ENCODE results near the gene MON1B.
"Not testable (repeated sequence)": the region's sequence is repeated elsewhere in the genome, so short reads cannot be mapped to it uniquely, and the experiment has no call there.

MON1B gene

DNA sequence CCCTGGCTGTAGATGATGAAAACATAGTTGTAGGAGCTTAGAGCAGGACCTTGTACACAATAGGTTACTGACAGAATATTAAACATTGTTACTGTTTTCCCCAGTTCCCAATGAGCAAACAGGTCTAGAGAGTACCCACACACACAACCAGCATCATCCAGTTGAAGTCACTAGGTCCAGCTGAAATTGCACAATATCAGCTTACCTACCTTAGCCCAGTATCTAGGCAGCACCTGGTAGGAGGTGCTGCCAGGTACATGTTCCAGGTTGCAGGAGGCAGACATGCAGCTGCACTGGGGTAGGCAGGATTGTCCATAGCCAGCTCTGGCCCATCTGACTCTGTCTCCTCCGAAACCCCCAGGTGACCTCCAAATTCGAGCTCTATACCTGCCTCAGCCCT is 6.8 kb downstream of the MON1B start:
- no peak for DNase-seq (ENCODE audit: low read depth, low spot score)

DNA sequence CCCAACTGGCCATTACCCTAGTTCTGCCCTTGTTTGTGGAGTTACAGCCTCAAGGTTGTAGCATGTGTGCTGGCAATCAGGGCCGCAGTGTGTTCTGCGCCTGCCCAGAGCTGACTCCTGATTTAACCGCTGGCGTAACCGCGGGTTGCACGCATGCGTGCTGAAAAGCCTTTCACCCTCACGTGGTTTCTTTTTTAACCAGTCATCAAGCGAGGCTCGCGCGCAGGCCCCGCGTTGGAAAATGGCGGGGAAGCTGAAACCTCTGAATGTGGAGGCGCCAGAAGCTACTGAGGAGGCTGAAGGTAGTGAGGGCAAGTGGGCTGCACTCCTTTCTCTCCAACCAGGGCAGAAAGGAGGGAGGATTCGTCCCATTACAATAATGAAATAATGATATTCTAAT is 8.2 kb downstream of the MON1B start, which contains the start of gene SYCE1L:
Gene SYCE1L (plus strand): TSS at position 198 of the 400 bp plus-strand sequence. CDS start 44 bp downstream, at position 242.
- no peak for DNase-seq (ENCODE audit: low read depth, low spot score)

DNA sequence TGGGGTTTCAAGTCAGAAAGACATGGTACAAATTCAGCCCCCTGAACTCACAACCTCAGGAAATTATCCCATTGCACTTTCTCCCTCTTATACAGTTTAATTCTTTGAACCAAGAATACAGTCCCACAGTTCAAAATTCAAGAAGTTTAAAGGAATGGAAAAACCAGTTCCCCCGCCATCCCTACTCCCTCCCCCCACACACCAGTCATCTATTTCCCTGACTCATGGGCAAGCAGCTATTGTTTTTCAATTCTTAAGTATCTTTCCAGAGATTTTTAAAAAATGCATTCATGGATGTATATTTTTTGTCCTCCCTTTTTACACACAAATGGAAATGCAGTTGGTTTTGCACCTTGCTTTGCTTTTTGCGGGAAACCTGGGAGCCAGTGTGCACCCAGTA is 15.5 kb downstream of the MON1B start:
- no peak for DNase-seq (ENCODE audit: low read depth, low spot score)

DNA sequence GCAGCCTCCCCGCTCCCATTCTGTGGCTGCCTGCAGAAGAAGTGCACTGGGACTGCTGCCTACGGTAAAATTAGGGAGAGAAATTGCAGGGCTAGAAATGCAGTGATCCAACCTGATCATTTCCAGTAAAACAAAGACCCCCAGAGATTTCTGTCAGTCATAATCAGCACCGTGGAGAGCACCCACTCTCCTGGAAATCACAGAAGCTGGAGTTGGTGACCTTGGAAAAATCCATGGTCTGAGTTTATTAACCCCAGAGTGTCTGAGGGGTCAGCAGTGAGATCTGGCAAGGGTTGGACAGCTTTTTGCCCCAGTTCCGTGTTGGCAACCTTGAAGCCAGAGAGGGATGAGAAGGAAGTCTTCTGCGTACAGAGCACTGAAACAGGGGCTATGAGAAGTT is 16.0 kb downstream of the MON1B start:
- DNase-seq (ENCODE audit: low read depth, low spot score) = no peak

DNA sequence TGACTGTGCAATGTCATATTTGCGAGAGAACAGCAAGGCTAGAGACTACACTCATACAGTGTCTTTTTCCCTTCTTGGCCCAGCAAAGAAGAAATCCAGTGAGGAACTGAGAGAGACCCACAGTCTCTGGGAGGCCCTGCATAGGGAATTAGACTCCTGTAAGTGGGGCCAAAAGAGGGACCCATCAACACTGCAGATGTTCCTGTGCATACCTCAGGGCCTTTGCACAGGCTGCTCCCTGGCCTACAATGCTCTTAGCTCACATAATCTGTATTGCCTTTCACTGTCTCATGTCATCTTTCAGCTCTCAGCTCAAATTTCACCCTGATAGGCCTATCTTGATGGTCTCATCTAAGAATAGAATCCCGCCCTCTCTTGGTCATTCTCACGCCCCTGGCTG is 17.4 kb downstream of the MON1B start:
- no peak for DNase-seq (ENCODE audit: low read depth, low spot score)

DNA sequence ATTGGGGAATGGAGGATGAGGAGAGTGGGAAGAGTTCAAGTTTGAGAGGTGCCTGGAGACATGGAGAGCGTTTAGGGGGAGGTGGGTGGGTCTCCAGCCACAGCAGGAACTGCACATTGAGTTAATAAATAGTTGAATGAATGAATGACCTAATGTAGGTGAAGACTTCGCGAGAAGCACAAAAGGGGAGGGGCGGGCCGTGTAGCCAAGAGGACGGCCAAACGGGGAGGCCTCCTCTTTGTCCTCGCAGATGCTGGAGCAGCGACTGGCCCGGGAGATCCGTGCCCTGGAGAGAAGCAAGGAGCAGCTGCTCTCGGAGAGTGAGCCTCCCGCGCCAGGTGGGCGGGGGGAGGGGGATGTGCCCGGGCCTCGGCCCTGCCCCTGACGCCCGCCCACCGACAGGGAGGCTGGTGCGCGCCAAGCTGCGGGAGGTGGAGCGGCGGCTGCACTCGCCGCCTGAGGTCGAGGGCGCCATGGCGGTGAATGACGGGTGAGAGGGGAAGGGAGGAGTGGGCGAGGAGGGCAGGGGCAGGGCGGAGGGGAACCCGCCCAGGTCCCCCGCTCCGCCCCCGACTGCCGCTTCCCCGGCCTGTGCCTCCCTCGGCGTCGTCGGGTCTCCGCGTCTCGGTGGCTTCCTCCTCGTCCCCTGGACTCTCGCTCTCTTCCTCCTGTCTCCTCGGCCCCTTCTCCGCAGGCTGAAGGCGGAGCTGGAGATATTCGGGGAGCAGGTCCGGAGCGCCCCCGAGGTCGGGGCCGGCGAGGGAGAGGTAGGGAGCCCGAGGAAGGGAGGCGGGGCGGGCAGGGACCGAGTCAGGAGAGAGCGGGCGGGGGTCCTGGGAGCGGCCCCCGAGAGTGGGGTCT is 21.1 kb downstream of the MON1B start:
- no peak for DNase-seq (ENCODE audit: low read depth, low spot score)

DNA sequence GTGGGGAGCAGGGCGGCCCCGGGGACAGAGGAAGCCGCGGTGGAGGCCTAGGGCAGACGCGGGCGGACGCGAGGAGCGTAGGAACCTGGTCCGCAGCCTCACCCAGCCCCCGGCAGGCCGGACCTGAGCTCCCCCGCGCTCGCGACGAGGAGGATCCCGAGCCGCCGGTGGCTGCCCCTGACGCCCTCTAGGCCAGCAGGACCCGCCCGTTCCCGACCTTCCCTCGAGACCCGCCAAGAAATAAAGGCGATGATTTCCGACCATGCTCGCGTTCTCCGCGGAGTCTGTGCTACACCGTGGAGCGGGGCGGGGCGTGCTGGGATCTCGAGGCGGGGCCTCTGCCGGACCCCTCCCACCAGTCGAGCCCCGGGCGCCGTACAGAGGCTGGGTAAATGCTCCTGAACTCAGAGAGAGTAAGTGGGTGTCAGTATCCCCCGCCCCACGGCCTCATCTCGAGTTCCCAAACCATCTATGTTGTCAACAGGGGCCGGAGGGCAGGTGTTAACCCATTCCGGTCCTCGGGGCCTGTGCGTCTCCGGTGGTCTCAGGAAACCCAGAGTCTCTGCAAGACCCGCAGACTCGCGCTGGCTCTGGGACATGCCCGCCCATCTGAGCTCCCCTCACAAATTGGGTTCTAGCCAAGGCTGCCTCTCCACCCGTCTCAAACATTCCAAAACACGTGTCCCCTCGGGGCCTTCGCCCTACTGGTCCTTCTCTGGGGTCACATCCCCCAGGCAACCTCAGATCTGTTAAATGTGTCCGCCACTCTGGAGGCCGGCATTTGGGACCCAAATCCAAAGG is 22.0 kb downstream of the MON1B start:
- DNase-seq (ENCODE audit: low read depth, low spot score) = no peak

DNA sequence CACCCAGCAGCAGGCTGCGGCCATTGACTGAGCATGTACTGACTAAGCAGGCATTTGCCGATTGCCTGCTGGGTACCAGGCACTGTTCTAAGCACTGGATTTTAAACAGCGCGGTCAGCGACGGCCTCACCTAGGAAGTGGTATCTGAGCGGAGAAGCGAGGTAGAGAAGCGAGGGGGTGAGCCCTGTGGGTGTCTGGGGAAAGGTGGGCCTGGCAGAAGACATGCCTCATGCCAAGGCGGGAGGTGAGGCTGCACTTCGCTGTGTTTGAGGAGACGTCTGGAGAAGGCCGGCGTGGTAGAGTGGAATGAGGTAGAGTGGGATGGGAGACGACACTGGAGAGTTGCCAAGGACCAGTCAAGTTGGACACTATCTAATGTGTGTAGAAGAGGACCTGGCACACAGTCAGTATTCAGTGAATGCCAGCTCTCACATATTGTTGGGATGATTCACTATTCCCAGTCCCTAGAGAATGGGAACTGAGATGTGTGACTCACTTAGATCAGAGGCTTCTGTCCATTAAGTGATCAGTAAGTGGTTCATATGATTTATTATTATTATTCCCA is 22.6 kb downstream of the MON1B start:
- DNase-seq (ENCODE audit: low read depth, low spot score) = no peak

DNA sequence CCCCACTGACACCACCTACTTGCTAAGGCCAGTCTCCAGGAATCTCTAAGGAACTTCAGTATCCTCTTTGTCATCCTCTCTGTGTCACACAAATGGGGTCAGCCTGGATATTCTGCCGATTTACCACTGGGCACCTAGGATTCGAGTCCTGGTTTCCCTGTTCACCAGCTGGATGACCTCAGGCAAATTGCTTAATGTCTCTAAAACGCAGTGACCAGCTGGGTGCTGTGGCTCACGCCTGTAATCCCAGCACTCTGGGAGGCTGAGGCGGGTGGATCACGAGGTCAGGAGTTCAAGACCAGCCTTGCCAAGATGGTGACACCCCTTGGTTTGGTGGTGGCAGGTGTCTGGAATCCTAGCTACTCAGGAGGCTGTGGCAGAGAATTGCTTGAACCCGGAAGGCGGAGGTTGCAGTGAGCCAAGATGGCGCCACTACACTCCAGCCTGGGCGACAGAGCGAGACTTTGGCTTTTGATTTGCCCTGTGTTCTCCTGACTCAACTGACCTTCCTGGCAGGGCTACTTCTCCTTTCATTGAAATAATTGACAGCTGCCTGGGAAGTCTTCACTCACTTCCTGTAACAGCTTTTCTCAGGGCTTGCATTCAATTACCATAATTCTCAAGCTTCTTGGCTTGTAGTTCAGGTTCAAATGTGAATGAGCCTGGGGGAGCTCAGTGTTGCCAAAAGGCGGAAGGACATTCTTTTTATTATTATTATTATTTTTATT is 23.6 kb downstream of the MON1B start:
- DNase-seq (ENCODE audit: low read depth, low spot score) = no peak

DNA sequence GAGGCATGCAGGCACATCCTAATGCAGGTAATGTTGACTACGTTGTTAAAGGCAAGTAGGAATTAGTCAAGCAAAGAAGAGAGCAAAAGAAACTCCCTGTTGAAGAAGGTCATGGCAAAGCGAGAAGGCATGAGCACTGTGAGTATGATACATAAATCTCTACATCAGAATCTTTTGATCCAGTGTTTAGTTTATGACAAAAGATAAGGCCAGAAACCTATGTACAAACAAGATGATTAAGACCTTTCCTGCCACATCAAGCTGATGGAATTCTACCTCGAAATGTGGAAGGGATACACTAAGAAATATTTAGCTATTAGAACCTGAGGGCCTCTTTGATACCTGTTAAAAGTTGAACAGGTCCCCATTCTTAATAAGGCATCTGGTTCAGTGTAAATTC is 28.4 kb downstream of the MON1B start:
- DNase-seq (ENCODE audit: low read depth, low spot score) = no peak

DNA sequence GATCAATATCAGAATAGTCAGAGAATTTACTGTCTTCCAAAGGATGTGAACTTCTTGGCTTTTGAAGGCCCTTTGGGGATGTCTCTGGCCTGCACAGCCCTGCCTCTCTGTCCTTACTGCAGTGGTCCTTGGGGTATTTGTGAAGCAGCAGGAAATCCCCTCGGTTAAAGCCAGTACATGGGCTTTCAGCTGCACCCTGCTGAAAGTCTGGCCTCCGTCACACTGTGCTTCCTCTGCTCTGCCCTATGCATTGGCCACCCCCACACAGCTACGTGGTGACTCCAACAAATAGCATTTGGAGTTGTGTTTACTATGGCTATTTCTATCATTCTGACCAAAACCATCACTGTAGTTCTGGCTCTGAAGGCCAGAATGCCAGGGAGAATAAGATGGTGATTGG is 29.4 kb downstream of the MON1B start:
- no peak for DNase-seq (ENCODE audit: low read depth, low spot score)

DNA sequence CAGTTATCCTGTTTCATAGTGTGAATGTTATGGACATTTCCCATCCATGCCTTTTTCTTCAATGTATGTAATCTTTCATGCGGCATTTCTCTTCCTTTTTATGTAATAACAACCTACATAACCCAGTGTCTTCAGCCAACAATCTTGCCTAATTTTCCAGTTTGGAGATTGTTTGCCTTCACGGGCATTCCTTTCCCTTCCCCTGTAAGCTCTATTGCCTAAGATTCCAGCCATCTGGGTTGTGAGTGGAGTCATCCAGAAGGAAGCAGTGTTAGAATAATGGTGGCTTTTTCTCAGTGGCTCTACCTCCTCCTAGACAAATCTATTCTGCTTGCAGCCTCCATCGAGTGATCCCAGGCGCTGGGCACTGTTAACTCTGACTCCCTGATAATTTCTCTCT is 30.5 kb downstream of the MON1B start:
- DNase-seq (ENCODE audit: low read depth, low spot score) = no peak

DNA sequence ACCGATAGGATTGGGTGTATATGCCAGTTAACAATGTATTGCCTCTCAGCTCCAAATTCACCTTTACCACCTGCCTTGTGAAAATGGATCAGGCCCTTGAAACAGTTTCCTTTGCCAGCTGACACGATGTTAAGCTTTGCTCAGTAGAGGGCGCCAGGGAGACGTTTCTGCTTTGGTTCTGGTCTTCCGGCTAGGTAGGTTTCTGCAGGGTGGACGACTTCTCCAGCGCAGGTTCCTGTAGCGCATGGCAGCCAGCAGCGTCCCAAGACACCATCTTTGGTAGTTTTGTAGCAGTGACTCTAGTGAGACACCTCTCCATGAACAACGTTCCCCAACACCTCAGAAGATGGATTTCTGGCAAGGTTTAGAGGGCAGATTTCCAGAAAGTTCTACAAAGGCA is 32.2 kb downstream of the MON1B start:
- DNase-seq (ENCODE audit: low read depth, low spot score) = peak; percentile 50

DNA sequence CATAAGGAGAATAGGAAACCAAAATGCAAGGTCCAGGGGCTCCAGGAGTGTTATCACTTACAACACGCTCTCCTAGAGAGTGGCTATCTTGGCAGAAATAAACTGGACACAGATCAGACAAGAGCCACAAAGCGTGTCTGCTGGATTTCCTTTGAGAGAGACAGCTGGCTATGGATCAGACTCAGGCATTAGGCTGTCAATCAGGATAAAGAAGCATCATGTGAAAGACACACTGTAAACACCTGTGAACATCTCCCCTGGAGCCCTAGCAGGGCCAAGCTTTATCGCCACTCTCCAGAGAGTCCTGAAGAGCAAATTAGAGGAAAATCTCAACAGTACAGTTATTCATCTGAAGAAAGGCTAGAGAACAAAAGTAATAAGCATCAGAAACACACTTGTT is 34.2 kb downstream of the MON1B start:
- no peak for DNase-seq (ENCODE audit: low read depth, low spot score)

DNA sequence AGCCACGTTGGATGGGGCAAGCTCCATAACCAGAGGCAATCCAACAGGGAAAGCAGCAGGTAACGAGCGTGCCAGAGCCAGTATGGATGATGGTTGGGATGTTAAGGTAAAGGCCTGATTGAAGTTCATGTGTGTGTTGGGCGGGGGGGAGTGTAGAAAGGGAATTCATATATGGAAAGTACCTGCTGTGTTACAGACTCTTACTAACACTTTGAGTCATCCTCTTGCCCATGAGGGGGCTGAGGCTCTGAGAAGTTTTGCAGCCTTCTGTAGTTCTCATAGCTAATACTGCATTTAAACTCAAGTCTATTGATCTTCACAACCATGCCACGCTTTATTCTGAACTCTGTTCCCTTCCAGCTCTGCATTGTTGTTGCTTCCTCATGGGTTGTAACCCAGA is 36.8 kb downstream of the MON1B start:
- no peak for DNase-seq (ENCODE audit: low read depth, low spot score)

DNA sequence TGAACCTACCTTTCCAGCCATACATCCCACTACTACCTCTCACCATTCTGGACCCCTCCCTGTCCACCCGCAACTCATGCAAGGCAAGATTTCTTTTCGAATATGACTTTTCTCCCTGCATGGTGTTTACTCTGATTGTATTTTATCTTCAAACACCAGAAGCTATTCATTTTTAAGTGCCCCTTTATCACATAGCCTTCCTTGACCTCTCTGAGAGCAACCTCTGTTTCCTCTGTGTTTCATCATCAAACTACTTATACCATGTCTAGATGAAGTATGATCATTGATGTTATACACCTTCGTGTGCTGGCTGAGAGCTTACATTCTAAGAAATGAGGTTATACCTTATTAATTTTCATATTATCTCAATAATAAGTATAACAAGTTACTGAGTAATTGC is 40.1 kb downstream of the MON1B start:
- no peak for DNase-seq (ENCODE audit: low read depth, low spot score)

DNA sequence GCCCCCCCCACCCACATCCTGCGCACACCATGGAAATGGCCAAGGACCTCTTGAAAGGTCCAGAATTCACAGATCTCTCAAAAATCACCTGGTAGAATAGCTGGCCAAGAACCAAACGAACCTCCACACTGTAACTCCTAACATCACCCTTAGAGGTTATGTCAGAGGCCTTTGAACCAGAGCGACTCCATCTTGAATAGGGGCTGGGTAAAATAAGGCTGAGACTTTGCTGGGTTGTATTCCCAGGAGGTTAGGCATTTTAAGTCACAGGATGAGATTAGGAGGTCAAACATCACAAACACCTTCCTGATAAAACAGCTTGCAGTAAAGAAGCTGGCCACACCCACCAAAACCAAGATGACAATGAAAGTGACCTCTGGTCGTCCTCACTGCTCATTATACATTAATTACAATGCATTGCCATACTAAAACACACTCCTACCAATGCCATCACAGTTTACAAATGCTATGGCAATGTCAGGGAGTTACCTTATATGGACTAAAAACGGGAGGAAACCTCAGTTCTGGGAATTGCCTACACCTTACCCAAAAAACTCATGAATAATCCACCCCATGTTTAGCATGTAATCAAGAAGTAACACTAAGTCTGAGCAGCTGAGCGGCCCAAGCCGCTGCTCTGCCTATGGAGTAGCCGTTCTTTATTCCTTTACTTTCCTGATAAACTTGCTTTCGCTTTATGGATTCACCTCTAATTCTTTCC is 43.0 kb downstream of the MON1B start:
- DNase-seq (ENCODE audit: low read depth, low spot score) = no peak

DNA sequence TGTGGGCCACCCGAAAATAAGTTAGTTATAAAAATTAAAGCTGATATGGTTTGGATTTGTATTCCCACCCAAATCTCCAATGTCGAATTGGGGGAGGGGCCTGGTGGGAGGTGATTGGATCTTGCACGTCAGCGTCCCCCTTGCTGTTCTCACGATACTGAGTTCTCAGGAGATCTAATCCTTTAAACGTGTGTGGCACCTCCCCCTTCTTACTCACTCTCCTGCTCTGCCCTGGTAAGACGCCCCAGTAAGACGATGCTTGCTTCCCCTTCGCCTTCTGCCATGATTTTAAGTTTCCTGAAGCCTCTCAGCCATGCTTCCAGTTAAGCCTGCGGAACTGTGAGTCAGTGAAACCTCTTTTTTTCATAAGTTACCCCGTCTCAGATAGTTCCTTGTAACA is 43.6 kb downstream of the MON1B start:
- DNase-seq (ENCODE audit: low read depth, low spot score) = no peak

DNA sequence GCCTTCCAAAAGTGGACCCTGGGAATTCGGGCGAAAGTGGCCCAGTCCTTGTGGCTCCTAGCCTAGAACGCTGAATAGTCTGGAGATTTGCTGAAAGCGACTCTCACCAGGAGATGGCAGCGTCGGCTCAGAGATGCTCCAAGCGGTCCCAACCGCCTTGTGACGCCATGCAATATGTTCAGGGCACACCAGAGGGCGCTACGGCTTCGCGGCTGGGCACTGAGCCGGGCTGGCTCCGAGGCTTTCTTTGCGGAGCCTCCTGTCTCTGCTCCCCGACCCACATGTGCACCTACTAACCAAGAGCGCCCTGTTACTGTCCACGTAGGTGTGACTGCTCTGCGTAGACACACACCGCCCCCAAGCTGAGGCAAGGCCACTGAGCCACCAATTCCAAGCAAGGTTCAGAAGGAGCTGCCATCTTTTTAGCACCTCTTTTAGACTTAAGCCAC is 45.1 kb downstream of the MON1B start:
- DNase-seq (ENCODE audit: low read depth, low spot score) = peak; percentile 60

DNA sequence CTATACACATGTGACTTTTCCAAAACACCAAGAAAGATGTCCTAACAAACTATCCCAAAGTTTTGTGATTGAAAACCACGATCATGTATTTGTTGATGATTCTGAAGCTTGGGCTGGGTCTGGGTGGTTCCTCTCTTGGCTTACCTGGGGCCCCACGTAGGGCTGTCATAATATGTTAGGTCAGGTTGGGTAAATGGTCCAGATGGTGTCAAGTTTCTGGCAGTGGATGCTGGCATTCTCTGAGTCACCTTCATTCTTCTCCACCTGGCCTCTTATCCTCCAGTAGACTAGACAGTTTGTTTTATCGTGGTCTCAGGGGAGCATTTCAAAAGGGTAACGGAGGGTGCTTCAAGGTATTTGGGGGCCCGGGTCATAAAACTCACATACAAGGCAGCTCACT is 47.6 kb downstream of the MON1B start:
- no peak for DNase-seq (ENCODE audit: low read depth, low spot score)

DNA sequence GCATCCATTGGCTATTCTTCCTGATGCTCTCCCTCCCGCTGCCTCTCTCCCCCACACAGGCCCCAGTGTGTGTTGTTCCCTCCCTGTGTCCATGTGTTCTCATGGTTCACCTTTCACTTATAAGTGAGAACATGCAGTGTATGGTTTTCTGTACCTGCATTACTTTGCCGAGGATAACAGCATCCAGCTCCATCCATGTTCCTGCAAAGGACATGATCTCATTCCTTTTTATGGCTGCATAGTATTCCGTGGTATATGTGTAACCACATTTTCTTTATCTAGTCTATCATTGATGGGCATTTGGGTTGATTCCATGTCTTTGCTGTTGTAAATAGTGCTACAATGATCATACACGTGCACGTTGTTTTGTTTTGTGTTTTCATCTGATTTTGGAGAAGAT is 51.5 kb downstream of the MON1B start:
- DNase-seq (ENCODE audit: low read depth, low spot score) = not testable (repeated sequence)
